DMS153 treated with DMSO at 0.1 percent for 48 hours (cell line): ENCODE results near the gene DPM1.

ENCODE experiments used
- DNase-seq: peaks from one replicate; lab custom pipeline; 2025; ENCODE audit not compliant: unreplicated experiment; lab: John Stamatoyannopoulos, UW

DPM1 gene

GRCh38 chr20:50900261-50900660 is 58.1 kb downstream of the DPM1 start:
- no peak for DNase-seq

- no peak for DNase-seq
Measured at GRCh38 chr20:50898475-50898874, 59.9 kb downstream of the DPM1 start.

GRCh38 chr20:50895111-50895830 is 63.1 kb downstream of the DPM1 start:
- DNase-seq = no peak

GRCh38 chr20:50893620-50894019 is 64.7 kb downstream of the DPM1 start:
- no peak for DNase-seq

GRCh38 chr20:50892394-50892793 is 65.9 kb downstream of the DPM1 start:
- no peak for DNase-seq

GRCh38 chr20:50891138-50891537 is 67.2 kb downstream of the DPM1 start:
- DNase-seq = no peak

- DNase-seq = no peak
Measured at GRCh38 chr20:50887576-50887975, 70.8 kb downstream of the DPM1 start.

- no peak for DNase-seq
Measured at GRCh38 chr20:50886184-50886790, 72.0 kb downstream of the DPM1 start.

- DNase-seq = no peak
Measured at GRCh38 chr20:50885781-50886180, 72.6 kb downstream of the DPM1 start.

- no peak for DNase-seq
Measured at GRCh38 chr20:50885068-50885467, 73.3 kb downstream of the DPM1 start.
